ENCODE measurements around the gene SDC1.
"Not testable (repeated sequence)": the region's sequence is repeated elsewhere in the genome, so short reads cannot be mapped to it uniquely, and the experiment has no call there.

The SDC1 gene

GRCh38 chr2:20250436-20250835, 25.5 kb upstream of the SDC1 start:
- TF ChIP-seq CTCF (IDR thresholded peaks at IDR 0.05; ENCODE audit: insufficient read depth, low read depth, low read length, missing control alignments) = no peak
- DNase-seq (ENCODE audit: low read depth) = no peak
- no peak overlapping the region for H3K4me3 ChIP-seq (ENCODE audit: low read length)

- TF ChIP-seq CTCF (IDR thresholded peaks at IDR 0.05; ENCODE audit: insufficient read depth, low read depth, low read length, missing control alignments) = no peak
- no peak for DNase-seq (ENCODE audit: low read depth)
- no peak overlapping the region for H3K4me3 ChIP-seq (ENCODE audit: low read length)
These were observed 24.2 kb upstream of the SDC1 start for GRCh38 chr2:20249170-20249569.

- no peak for TF ChIP-seq CTCF (IDR thresholded peaks at IDR 0.05; ENCODE audit: insufficient read depth, low read depth, low read length, missing control alignments)
- no peak for DNase-seq (ENCODE audit: low read depth)
- H3K4me3 ChIP-seq (ENCODE audit: low read length) = no peak overlapping the region
These were observed 22.2 kb upstream of the SDC1 start for GRCh38 chr2:20247084-20247483.

GRCh38 chr2:20243637-20244036, 18.7 kb upstream of the SDC1 start:
- H3K4me3 ChIP-seq (ENCODE audit: low read length); DNase-seq (ENCODE audit: low read depth): not testable (repeated sequence)

GRCh38 chr2:20242727-20243377, 17.9 kb upstream of the SDC1 start:
- no peak for DNase-seq (ENCODE audit: low read depth)

GRCh38 chr2:20241973-20242726, 17.2 kb upstream of the SDC1 start:
- no peak for TF ChIP-seq CTCF (IDR thresholded peaks at IDR 0.05; ENCODE audit: insufficient read depth, low read depth, low read length, missing control alignments)
- H3K4me3 ChIP-seq (ENCODE audit: low read length) = no peak overlapping the region

More at GRCh38 chr2:20242727-20243377, 17.9 kb upstream of the SDC1 start:
- no peak overlapping the region for H3K4me3 ChIP-seq (ENCODE audit: low read length)
- TF ChIP-seq CTCF (IDR thresholded peaks at IDR 0.05; ENCODE audit: insufficient read depth, low read depth, low read length, missing control alignments) = no peak

GRCh38 chr2:20240291-20240690, 15.4 kb upstream of the SDC1 start:
- DNase-seq (ENCODE audit: low read depth); H3K4me3 ChIP-seq (ENCODE audit: low read length): not testable (repeated sequence)

More at GRCh38 chr2:20241973-20242726, 17.2 kb upstream of the SDC1 start:
- no peak for DNase-seq (ENCODE audit: low read depth)

- TF ChIP-seq CTCF (IDR thresholded peaks at IDR 0.05; ENCODE audit: insufficient read depth, low read depth, low read length, missing control alignments) = no peak
- peak; percentile 93 for DNase-seq (ENCODE audit: low read depth)
- no peak overlapping the region for H3K4me3 ChIP-seq (ENCODE audit: low read length)
These were observed 11.6 kb upstream of the SDC1 start for GRCh38 chr2:20236496-20236895.

Measured in epithelial cell of esophagus (primary cell).